Endodermal cell (in vitro differentiated cells): ENCODE data around the gene DNAJC1. TPM values are rescaled to one million over a fixed set of nuclear protein-coding genes. Genes with fewer than 3 reads are reported as not detected.

Experiments used
- DNase-seq: peaks from one replicate; pipeline ENCODE4 v3.0.0-alpha.2; 2017
- H3K27ac ChIP-seq: 2 replicates; pipeline ENCODE4 v1.5.1; 2013; ENCODE audit warnings: mild to moderate bottlenecking, low read depth, low read length, moderate library complexity
- H3K27me3 ChIP-seq: 2 replicates; pipeline ENCODE4 v1.6.1; 2013; ENCODE audit warnings: mild to moderate bottlenecking, low read length, moderate library complexity; ENCODE audit not compliant: insufficient read depth, control insufficient read depth, poor library complexity, severe bottlenecking
- H3K36me3 ChIP-seq: 2 replicates; pipeline ENCODE4 v1.7.0; 2013; ENCODE audit warnings: mild to moderate bottlenecking, low read length, moderate library complexity; ENCODE audit not compliant: control insufficient read depth, insufficient read depth
- H3K4me1 ChIP-seq: one replicate; pipeline ENCODE4 v1.7.0; 2013; ENCODE audit warnings: low read length; ENCODE audit not compliant: control insufficient read depth, insufficient read depth
- H3K4me3 ChIP-seq: 2 replicates; pipeline ENCODE4 v1.5.1; 2013; ENCODE audit warnings: mild to moderate bottlenecking, low read length, moderate library complexity
- H3K9ac ChIP-seq: 2 replicates; pipeline ENCODE4 v1.6.1; 2013; ENCODE audit warnings: mild to moderate bottlenecking, low read length, moderate library complexity; ENCODE audit not compliant: poor library complexity, severe bottlenecking; ENCODE audit errors: extremely low read depth
- H3K9me3 ChIP-seq: 2 replicates; pipeline ENCODE4 v1.6.1; 2013; ENCODE audit warnings: mild to moderate bottlenecking, low read length, moderate library complexity; ENCODE audit not compliant: control insufficient read depth
- H3K27ac Mint-ChIP-seq: 2 replicates; pipeline ENCODE4 v1.8.0; 2020; ENCODE audit warnings: mixed read lengths
- H3K27me3 Mint-ChIP-seq: 2 replicates; pipeline ENCODE4 v1.8.0; 2021; ENCODE audit warnings: mild to moderate bottlenecking, mixed read lengths; ENCODE audit not compliant: insufficient read depth
- H3K36me3 Mint-ChIP-seq: 2 replicates; pipeline ENCODE4 v1.8.0; 2020; ENCODE audit warnings: low read depth, mixed read lengths
- H3K4me1 Mint-ChIP-seq: 2 replicates; pipeline ENCODE4 v1.8.0; 2020; ENCODE audit warnings: mixed read lengths
- H3K4me3 Mint-ChIP-seq: 2 replicates; pipeline ENCODE4 v1.8.0; 2020; ENCODE audit warnings: mild to moderate bottlenecking, moderate library complexity, mixed read lengths
- H3K9me3 Mint-ChIP-seq: 2 replicates; pipeline ENCODE4 v1.8.0; 2020; ENCODE audit warnings: mild to moderate bottlenecking, mixed read lengths
- WGBS, 2 experiments: methylation state at CpG; one replicate each; pipeline versions ENCODE4 v1.1.5 to v1.1.7; 2013; ENCODE audit warnings: missing lambda C conversion rate in 2 of 2, mixed read lengths in 1 of 2; ENCODE audit not compliant: insufficient coverage in 1 of 2, insufficient read length in 1 of 2; 5-methylcytosine and 5-hydroxymethylcytosine counted together
- total RNA-seq, 2 donors: library from RNA; stranded (reverse); fragmentation: NEBNext Ultra II Directional in 1 of 2; extraction: Animal tissue kit (Norgen Biotek cat#: 25700) in 1 of 2; gene quantifications; 2 replicates in 1 of 2; 3 replicates in 1 of 2; pipeline ENCODE4 v1.2.1, GENCODE V29; 2021
- TF ChIP-seq, protein P1 (sequence below): fragments of 200-600 bp; sonication (generic); conservative IDR thresholded peaks from 2 replicates; pipeline ENCODE4 v1.5.0; 2021; ENCODE audit warnings: antibody characterized with exemption, mild to moderate bottlenecking

The DNAJC1 gene
- total RNA-seq, 2 donors from 2014 or later = 23.5 to 30.4 TPM

DNA sequence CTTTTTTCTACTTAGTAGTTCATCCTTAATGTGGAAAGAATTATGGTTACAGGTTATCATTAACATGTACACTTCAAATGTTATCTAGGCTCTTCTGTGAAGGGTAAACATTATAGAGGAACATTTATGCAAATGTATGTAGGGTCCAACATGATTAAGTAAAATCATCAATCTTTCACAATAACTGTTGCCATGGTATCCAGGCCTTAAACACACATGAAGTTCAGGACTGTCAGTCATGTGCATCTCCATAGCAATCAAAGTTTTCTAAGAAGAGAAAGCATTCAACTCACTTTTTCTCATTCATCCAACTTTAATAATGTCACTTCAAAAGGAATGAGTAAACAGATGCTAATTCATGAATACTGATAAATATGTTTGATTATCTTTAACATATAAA is 83.6 kb downstream of the DNAJC1 start:
- TF ChIP-seq, protein P1, sequence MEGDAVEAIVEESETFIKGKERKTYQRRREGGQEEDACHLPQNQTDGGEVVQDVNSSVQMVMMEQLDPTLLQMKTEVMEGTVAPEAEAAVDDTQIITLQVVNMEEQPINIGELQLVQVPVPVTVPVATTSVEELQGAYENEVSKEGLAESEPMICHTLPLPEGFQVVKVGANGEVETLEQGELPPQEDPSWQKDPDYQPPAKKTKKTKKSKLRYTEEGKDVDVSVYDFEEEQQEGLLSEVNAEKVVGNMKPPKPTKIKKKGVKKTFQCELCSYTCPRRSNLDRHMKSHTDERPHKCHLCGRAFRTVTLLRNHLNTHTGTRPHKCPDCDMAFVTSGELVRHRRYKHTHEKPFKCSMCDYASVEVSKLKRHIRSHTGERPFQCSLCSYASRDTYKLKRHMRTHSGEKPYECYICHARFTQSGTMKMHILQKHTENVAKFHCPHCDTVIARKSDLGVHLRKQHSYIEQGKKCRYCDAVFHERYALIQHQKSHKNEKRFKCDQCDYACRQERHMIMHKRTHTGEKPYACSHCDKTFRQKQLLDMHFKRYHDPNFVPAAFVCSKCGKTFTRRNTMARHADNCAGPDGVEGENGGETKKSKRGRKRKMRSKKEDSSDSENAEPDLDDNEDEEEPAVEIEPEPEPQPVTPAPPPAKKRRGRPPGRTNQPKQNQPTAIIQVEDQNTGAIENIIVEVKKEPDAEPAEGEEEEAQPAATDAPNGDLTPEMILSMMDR = no peak
- H3K4me1 ChIP-seq = no peaks in the 10 kb centered on the region
- no peak overlapping the region for H3K9ac ChIP-seq
- H3K4me3 ChIP-seq = no peak overlapping the region
- peak overlapping the region; percentile 54 for H3K27ac ChIP-seq
- H3K9me3 ChIP-seq = no peaks in the 10 kb centered on the region
- Mint-ChIP-seq H3K27ac (no peak overlapping the region), H3K4me1 (no peaks in the 10 kb centered on the region), H3K36me3 (peaks cover 2% of the 10 kb centered on the region), H3K27me3 (no peaks in the 10 kb centered on the region), H3K4me3 (no peak overlapping the region), H3K9me3 (no peaks in the 10 kb centered on the region)
- no peaks in the 10 kb centered on the region for H3K27me3 ChIP-seq
- peaks cover 19% of the 10 kb centered on the region for H3K36me3 ChIP-seq
- DNase-seq = no peak

DNA sequence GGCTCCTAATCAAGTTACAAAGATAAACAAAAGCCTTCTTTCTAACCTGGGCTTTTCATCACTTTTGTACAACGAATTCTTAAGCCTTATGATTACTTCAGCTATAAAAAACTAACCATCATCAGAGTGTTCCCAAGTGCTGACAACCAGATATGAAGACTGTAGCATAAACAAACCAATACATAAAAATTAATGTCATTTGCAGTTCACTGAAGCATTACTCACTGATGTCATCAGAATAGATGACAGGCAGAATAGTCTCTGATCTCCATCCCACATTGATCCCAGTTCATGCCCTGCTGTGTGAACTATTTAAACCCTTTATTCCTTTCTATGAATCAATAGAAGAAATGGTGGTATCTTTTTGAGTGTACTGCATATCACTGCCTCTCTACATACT is 84.4 kb downstream of the DNAJC1 start:
- H3K27ac Mint-ChIP-seq = no peak overlapping the region
- TF ChIP-seq, protein P1 = no peak

DNA sequence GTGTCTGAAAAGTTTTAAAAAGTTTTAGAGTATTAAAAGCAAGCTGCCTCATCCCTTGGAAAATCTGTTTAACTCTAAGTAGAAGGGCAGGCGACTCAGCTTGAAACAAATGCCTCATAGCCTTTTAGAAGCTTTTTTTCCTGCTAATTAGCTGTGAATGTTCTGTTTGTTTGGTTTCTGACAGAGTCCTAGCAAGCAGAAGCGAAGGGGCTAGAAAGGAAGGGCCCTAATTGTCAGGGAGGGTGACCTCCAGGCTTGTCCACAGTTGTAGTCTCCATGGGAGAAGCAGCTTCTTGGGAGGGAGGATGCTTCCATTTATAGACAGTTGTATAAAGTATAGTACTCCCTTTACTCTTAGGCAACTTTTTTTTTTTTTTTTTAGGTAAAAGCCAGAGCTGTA is 90.9 kb downstream of the DNAJC1 start:
- Histone ChIP-seq H3K4me3 (peak overlapping the region; percentile 10), H3K9me3 (no peaks in the 10 kb centered on the region), H3K4me1 (peaks cover 6% of the 10 kb centered on the region), H3K27ac (peak overlapping the region; percentile 51), H3K9ac (no peak overlapping the region), H3K36me3 (peaks cover 5% of the 10 kb centered on the region), H3K27me3 (no peaks in the 10 kb centered on the region)
- H3K27me3 Mint-ChIP-seq = no peaks in the 10 kb centered on the region
- H3K27ac Mint-ChIP-seq = peak overlapping the region; percentile 19
- no peaks in the 10 kb centered on the region for H3K9me3 Mint-ChIP-seq
- TF ChIP-seq, protein P1 = no peak
- H3K4me1 Mint-ChIP-seq = peaks cover 25% of the 10 kb centered on the region
- peak overlapping the region; percentile 5 for H3K4me3 Mint-ChIP-seq
- peaks cover 12% of the 10 kb centered on the region for H3K36me3 Mint-ChIP-seq
- 0 to 3% methylated on average over 1 to 2 of the region's 2 CpGs for WGBS, 2 experiments
- peak; percentile 69 for DNase-seq

More for the DNA sequence above, 84.4 kb downstream of the DNAJC1 start:
- Histone ChIP-seq H3K27me3 (no peaks in the 10 kb centered on the region), H3K9ac (no peak overlapping the region), H3K9me3 (no peaks in the 10 kb centered on the region), H3K4me1 (no peaks in the 10 kb centered on the region), H3K36me3 (peaks cover 19% of the 10 kb centered on the region), H3K4me3 (no peak overlapping the region), H3K27ac (peak overlapping the region; percentile 62)
- DNase-seq = no peak
- Mint-ChIP-seq H3K4me3 (no peak overlapping the region), H3K9me3 (no peaks in the 10 kb centered on the region), H3K27me3 (no peaks in the 10 kb centered on the region), H3K36me3 (peaks cover 2% of the 10 kb centered on the region), H3K4me1 (no peaks in the 10 kb centered on the region)
- 60 to 79% methylated on average over 1 of the region's 1 CpG for WGBS, 2 experiments
